GM19324 (cell line): Measurements from ENCODE around the gene ELL3.
"Not testable (repeated sequence)": the region's sequence is repeated elsewhere in the genome, so short reads cannot be mapped to it uniquely, and the experiment has no call there.

Experiments used
- ATAC-seq: cut with Tn5 transposase; IDR thresholded peaks from one replicate; pipeline ENCODE4 v1.9.1; 2021; ENCODE audit warnings: mild to moderate bottlenecking, moderate library complexity; ENCODE audit not compliant: unreplicated experiment, low FRiP score

The ELL3 gene, protein sequence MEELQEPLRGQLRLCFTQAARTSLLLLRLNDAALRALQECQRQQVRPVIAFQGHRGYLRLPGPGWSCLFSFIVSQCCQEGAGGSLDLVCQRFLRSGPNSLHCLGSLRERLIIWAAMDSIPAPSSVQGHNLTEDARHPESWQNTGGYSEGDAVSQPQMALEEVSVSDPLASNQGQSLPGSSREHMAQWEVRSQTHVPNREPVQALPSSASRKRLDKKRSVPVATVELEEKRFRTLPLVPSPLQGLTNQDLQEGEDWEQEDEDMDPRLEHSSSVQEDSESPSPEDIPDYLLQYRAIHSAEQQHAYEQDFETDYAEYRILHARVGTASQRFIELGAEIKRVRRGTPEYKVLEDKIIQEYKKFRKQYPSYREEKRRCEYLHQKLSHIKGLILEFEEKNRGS

DNA sequence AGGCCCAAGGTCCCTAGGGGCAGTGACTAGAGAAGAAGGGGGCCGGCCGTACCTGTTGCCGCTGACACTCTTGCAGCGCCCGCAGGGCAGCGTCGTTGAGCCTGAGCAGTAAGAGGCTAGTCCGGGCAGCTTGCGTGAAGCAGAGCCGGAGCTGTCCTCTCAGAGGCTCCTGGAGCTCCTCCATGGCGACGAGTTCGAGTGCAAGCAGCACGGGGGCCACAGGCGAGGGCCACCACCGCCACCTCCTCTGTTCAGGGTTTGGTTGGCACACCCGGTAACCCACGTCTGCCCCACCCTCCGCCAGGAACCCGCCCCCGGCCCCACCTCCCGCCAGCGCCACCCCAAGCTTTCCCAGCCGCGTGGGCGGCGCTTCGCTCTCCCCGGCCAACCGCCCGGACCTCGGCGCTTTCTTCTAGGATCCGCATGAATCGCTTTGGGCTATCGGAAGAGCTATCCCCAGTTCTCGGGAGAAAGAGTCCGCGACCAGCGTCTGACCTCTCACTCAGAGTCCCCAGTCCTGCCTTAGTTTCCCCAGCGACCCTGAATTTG, at the start of gene ELL3:
ELL3 (minus strand) TSS at position 249 of the 549 bp plus-strand sequence; CDS start at position 184, 65 bp downstream.
- ATAC-seq: peak; percentile 43

DNA sequence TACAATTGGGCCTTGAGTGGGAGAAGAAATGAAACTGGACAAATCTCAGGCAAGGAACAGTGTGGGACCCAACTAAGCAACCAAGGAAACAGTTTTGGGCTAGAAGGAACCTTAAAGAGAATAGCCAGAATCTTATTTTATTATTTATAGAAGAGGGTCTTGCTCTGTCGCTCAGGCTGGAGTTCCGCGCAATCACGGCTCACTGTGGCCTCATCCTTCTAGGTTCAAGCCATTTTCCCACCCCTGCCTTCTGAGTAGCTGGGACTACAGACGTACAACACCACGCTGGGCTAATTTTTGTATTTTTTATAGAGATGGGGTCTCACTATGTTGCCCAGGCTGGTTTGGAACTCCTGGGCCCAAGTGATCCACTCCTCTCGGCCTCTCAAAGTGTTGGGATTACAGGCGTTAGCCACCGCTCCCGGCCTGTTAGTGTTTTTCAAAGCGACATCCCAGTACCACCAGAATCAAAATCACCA, 49.3 kb upstream of the ELL3 start:
- ATAC-seq: no peak

DNA sequence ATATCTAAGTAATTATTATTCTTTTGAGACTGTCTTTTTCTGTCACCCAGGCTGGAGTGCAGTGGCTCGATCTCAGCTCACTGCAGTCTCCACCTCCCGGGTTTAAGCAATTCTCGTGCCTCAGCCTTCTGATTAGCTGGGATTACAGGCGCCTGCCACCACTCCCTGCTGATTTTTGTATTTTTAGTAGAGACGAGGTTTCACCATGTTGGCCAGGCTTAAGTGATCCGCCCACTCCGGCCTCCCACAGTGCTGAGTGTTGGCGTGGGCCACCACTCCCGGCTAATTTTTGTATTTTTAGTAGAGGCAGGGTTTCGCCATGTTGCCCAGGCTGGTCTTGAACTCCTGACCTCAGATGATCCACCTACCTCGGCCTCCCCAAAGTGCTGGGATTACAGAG, 48.5 kb upstream of the ELL3 start:
- ATAC-seq: not testable (repeated sequence)

DNA sequence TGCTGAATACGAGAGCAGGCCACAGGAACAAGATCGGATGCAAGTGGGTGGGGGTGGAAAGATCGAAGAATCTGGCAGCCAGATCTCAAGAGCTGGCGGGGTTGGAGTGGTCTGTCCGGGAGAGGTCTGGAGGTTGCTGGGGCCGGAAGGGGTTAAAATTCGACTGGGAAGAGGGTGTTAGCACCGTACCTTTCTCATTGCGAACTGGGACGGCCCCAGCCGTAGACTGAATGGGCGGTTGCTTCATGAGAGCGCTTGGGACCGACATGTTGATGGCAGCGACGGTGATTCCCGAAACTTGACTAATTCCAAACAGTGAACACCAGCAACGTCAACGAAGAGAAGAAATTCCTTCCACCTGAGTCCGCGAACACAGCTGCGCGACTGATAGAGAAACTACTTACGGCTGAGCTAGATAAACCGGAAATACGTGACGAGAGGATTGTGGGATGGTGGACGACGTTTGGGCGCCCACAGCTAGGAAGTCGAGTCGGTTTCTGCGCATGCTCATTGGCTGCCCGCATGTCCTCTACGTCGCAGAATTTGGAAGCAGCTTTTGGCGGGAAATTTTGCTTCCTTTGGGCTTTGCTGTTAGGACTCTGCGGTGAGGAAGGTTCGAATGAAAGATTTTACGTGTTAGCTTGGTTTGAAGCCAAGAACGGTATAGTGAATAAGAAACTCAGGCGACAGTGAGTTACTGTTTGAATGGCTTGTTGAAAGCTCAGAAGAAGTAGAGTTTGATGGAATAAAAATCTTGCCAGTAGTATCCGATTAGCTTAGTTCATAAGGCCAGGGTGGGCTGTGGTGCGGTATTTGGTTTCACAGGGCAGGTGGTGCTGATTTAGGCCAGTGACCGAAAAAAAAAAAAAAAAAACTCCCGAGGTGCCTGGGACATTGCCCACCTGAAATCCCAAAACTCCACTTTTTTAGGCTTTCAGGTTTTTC, 47.8 kb upstream of the ELL3 start, which contains the start of gene MFAP1:
MFAP1 (minus strand) TSS at position 389 of the 945 bp plus-strand sequence; CDS start at position 268, 121 bp downstream.
- ATAC-seq: peak; percentile 78

DNA sequence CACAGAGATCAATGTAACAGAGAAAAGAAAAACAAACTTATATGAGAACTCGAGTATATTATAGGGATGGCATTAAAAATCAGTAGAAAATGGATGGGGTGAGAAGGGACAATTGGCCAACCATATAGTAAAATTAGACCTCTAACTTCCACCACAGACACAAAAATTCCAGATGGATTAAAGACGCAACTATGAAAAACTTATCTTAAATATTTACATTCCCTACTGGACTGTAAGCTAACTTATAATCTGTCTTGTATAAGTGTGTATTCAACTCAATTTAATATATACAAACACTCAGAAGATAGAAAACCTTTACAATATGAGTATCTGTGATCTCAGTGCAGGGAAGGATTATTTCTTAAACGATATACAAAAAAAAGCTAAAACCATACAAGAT, 44.7 kb upstream of the ELL3 start:
- ATAC-seq: no peak

DNA sequence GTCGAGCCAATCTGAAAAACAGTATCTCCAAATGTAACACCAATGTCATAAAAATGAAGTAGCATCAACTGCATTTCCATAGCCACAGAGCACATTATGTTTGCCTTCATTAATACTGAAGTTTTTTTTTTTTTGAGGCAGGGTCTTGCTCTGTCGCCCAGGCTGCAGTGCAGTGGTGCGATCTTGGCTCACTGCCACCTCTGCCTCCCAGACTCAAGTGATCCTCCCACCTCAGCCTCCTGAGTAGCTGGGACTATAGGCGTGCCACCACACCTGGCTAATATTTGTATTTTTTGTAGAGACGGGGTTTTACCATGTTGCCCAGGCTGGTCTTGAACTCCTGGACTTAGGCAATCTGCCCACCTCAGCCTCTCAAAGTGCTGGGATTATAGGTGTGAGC, 38.3 kb upstream of the ELL3 start:
- not testable (repeated sequence) for ATAC-seq

DNA sequence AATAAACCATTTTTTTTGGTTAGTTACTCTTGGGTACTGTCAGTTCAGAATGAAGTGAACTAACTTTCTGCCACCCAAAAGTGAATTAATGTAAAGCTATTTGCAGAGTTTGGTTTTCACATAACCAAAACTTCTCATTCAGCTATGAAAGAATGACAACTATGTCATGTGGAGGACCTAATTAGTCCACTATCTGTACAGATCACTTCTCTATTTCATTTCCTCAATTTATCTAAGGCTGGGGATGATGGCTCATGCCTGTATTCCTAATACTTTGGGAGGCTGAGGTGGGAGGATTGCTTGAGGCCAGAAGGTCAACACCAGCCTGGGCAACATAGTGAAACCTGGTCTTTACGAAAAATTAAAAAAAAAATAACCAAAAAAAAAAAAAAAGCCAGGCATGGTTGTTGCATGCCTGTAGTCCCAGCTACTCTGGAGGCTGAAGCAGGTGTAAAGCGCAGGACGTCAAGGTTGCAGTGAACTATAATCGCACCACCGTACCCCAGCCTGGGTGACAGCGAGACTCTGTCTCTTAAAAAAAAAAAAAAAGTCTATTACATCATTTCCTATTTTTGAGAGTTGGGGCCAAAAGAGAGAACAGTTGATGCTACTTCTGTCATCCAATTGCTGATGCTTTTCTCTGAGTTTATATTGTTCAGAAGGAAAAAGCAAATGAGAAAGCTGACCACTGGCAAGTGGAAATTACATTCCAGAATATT, 32.4 kb upstream of the ELL3 start:
- no peak for ATAC-seq

DNA sequence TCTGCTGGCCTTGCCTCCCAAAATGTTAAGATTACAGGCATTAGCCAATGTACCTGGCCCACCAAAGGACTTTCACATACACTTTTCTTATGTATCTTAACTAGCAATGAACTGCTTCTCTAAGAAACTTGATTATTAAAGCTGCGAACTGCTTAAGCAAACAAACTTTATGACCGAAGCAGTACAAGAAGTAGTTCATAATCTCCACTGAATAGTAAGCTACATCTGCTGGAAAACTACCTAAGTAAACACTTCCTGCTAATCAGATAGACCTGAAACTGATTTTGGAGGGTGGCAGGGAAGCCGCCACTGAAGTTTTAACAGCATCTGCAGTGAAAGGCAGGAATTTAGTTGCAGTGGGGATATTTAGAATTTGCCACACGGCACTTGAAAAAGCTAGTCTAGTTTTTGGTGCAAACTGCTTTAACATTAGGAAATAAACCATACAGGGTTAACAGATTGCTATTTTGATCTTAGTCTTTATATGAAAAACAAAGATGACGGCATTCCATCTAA, 31.7 kb upstream of the ELL3 start:
- no peak for ATAC-seq

DNA sequence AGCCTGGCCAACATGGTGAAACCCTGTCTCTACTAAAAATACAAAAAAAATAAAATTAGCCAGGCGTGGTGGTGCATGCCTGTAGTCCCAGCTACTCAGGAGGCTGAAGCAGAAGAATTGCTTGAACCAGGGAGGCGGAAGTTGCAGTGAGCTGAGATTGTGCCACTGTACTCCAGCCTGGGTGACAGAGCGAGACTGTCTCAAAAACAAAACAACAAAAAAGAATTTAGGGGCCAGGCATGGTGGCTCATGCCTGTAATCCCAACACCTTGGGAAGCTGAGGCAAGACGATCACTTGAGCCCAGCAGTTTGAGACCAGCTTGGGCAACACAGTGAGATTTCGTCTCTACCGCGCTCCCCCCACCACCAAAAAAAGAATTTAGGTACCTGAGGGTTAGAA, 25.9 kb upstream of the ELL3 start:
- ATAC-seq: not testable (repeated sequence)

DNA sequence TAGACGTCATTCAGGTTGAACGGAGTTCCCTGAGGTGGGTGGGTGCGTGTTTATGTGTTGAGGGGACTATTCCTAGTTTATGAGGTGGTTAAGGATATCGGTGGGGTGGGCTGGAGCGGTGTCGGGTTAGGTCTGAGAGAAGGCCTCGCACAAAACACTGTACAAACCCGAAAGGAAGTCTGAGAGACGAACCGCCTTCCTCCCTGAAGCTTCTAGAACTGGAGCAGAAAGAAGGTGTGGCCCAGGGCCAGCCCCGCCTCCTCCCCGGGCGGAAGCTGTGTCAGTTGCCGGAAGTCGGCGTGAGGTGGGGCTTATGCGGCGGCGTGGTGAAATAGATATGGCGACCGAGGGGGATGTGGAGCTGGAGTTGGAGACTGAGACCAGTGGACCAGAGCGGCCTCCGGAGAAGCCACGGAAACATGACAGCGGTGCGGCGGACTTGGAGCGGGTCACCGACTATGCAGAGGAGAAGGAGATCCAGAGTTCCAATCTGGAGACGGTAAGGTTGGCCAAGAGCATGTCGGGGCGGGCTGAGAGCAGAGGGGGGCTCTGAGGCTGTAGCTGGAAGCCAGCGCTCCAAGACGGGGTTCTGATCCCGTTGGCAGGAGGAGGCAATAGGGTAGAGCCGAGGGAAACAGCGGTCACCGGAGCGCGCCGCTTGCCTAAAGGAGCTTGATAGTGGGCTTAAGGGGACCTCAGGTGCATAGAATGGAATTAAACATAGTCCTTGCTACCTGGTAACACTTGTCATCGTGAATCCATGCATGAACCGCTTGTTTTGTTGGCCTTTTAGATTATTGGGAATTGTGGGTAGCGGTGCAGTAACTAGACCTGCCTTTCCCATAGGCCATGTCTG, 23.7 kb upstream of the ELL3 start, which contains the start of gene HYPK:
HYPK (plus strand) TSS at position 314 of the 856 bp plus-strand sequence; CDS start at position 338, 24 bp downstream.
- peak; percentile 84 for ATAC-seq

DNA sequence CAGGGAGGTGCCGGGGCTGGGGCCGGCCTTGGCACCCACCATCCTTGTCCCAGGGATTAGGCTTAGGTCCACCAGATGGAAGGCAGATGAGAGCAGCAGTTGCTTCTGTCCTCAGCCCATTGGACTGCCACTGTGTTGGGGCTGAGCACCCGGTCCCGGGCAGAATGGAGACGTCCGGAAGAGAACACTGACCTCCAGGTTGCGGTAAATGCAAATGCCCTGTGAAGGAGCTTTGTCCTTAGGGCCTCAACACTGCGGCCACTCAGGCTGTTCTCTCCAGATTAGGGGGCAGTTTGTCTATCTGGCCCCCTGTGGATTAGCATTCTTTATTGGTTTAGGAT, 23.1 kb upstream of the ELL3 start, which contains the start of gene SERINC4:
SERINC4 (minus strand) TSS at position 276 of the 341 bp plus-strand sequence; CDS start at position 42, 234 bp downstream.
- ATAC-seq: no peak

DNA sequence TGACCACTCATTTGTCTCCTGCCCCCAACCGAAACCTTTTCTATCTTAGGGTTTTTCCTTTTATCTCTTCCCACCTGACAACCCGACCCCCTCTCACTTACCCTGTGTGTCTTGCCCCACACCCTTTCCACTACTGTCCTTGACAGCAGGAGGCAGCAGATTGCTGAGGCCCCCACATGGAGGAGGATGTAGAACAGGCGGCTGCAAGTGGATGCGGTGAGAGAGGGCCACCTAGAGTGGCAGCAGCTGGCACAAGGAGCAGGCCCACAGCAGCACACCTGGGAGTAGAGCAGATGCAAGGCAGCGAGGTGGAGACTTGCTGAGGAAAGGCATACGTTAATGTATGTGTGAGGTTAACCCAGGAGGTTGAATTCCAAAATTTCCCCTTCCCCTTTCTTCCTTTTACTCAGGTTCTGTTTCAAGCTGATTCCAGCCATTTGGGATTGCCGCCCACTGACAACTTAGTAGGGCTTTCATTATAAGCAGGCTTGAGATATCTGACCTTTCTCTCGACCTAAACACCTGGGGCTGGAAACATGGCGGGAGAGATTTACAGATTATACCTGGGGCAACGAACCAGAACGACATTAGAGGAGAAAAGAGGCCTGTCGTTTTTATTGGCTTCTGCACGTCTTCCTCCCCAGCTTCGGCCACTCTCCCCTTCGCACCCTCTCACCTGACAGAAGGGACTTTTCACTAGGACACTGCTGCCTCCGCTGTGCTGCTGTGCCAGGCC, 22.6 kb upstream of the ELL3 start:
- ATAC-seq: no peak

DNA sequence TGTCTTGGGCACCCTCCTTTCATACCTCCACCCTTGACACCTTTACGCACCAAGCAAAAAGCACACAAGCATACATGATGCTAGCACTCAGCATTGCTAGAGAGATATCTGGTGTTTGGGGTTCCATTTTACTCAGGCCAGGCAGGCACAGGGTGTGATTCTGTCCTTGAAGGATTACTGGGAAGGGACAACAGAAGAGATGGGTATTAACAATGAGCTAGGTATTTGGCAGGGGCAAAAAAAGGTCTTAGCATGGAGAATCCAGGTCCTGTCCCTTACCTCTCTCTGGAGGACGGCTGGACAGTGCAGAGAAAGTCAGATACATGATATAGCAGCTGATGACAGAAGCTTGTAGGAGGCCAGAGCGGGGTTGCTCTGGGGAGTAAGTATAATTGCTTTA, 19.8 kb upstream of the ELL3 start:
- no peak for ATAC-seq

DNA sequence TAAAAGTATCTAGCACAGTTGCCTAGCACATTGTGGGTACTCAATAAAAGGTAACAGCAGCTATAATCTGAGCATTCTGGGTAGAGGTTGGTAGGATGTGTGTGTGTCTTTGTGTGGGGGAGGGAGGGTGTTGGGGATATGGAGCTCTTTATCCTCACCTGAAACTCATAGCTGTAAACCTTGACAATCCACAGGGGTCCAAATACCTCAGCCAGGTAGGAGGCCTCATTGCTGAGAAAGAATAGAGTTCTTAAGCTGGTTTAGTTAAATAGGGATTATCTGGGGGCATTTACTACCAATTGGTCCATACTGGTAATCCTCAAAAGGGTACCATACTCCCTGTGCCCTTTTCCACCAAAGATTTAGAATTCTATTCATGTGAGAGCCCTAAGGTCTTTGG, 19.2 kb upstream of the ELL3 start:
- ATAC-seq: no peak

DNA sequence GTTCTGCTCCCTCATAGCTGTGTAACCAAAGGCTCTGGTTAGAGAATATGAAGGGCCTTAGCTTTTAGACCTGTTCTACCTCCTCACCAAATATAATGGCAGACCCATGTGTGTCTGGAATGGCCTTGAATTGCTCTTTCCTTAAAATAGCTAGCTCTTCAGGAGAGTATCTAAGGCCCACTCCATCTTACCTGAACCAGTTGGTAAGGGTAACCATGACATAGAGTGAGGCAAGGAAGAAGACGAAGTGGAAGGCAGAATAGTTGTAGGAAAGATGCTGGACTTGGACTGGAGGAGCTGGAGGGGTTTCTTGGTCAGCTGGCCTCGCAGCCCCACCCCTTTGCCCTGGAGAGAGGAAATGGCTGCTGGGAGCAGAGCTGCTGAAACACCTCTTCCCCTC, 18.4 kb upstream of the ELL3 start:
- ATAC-seq: no peak

DNA sequence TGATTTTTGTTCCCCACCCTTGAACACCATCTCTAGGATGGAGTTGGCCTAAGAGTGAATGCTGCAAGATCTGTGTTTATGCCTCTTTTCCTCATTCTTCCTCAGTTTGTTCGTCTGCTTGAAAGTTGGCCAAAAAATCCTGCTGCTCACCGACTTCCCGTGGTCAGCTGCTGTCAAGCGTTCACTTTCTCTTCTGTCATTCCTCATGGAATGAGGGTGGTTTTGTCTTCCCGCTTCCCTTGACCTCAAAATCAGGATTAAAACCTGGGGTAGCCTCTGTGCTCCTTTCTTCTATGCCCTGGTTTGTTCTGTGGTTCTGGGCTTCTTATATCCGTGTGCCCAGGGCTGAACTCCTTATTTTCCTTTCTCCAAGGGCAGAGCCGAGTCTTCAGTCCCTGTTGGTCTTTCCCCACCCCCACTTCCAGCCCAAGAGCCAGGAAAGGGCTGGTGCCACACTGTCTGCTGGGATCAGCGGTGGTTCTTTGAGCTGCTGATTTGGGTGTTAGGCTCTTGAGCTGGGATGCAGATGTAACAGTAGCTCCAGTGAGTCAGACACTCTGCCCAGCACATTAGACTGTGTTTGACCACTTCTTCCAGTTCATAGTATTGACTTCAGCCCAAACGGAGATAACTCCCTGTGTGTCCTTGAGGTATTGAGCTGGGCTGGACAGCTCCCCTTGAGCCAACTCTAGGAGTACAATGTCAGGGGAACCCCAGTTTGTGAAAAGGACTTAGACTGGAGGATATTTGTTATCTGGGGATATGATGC, 17.7 kb upstream of the ELL3 start:
- no peak for ATAC-seq

DNA sequence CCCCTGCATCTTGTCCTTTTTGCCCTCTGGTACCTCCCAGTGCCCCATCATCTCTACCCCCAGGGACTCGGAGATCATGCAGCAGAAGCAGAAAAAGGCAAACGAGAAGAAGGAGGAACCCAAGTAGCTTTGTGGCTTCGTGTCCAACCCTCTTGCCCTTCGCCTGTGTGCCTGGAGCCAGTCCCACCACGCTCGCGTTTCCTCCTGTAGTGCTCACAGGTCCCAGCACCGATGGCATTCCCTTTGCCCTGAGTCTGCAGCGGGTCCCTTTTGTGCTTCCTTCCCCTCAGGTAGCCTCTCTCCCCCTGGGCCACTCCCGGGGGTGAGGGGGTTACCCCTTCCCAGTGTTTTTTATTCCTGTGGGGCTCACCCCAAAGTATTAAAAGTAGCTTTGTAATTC, 16.9 kb upstream of the ELL3 start:
- no peak for ATAC-seq
